ENCODE results near the gene WEE2.

DNA sequence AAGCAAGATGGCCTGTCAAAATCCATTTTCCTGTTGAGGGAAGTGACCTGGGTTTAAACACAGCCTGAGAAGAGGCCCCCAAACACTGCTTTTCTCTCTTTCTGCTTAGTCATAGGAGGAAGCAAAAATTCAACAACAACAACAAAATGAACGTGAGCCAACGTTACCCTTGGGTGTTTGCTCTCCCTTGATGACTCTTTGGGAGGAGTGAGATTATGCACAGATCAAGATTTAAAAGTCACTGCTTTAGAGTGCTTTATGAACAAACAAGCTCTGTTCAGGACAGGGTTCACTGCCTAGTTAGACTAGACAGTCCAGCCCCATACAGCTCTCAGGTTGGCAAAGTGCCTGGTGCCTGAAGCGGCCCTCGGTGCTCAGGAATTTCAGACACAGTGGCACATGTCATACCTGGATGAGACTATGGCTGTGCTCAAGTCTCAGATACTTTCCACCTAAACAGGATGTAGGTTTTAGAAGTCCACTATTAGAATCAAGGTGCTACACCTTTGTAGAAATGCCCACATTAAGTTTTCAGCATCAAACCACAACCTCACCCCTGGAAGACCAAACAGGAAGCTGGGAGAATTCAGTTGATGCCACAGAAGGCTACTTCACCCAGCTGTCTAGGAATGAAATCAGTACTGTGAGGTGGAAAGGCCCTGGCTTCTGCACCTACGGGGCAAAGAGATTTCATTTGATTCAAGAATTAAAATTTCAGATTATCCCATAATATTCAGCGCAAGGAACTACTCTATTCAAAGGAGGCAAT lies 44.9 kb upstream of the WEE2 start:
- TF ChIP-seq, protein P1, sequence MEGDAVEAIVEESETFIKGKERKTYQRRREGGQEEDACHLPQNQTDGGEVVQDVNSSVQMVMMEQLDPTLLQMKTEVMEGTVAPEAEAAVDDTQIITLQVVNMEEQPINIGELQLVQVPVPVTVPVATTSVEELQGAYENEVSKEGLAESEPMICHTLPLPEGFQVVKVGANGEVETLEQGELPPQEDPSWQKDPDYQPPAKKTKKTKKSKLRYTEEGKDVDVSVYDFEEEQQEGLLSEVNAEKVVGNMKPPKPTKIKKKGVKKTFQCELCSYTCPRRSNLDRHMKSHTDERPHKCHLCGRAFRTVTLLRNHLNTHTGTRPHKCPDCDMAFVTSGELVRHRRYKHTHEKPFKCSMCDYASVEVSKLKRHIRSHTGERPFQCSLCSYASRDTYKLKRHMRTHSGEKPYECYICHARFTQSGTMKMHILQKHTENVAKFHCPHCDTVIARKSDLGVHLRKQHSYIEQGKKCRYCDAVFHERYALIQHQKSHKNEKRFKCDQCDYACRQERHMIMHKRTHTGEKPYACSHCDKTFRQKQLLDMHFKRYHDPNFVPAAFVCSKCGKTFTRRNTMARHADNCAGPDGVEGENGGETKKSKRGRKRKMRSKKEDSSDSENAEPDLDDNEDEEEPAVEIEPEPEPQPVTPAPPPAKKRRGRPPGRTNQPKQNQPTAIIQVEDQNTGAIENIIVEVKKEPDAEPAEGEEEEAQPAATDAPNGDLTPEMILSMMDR (IDR thresholded peaks at IDR 0.05; ENCODE audit: low read length) = no peak
- no peak for TF ChIP-seq EZH2 (IDR thresholded peaks at IDR 0.05; ENCODE audit: borderline replicate concordance, low read length)

Data from OCI-LY1 (cell line).